H1 (cell line): ENCODE results near the gene NOL9. TPM values are rescaled to one million over a fixed set of nuclear protein-coding genes. Genes with fewer than 3 reads are reported as not detected.

Experiments used
- POLR2A ChIP-seq, 2 experiments: IDR thresholded peaks; 1 replicate in 1 of 2; 2 replicates in 1 of 2; pipeline ENCODE4 v1.6.1; 2011; ENCODE audit warnings: low read depth in 2 of 2, low read length in 2 of 2, mild to moderate bottlenecking in 2 of 2; ENCODE audit errors: control extremely low read depth in 1 of 2
- SP1 ChIP-seq: IDR thresholded peaks from 2 replicates; pipeline ENCODE4 v1.6.1; 2011; ENCODE audit warnings: low read depth, low read length
- TBP ChIP-seq: IDR thresholded peaks from 2 replicates; pipeline ENCODE4 v1.6.1; 2011; ENCODE audit warnings: low read depth, low read length, improper control_type of control experiment
- polyA plus RNA-seq, 7 experiments: library from polyadenylated mRNA; depleted of rRNA in 3 of 7; stranded (reverse) in 5 of 7; unstranded in 2 of 7; fragments of >200 nt in 5 of 7; fragments of 200-250 nt in 2 of 7; gene quantifications; 1 replicate in 5 of 7; 2 replicates in 1 of 7; 4 replicates in 1 of 7; pipeline versions ENCODE4 v1.2.1 to v1.2.3, GENCODE V29; 2011 to 2013; ENCODE audit warnings: missing spikeins in 2 of 7, mixed read lengths in 2 of 7
- total RNA-seq: library from RNA; stranded (reverse); fragmentation: NEBNext Ultra II Directional; extraction: Animal tissue kit (Norgen Biotek cat#: 25700); gene quantifications from 2 replicates; pipeline ENCODE4 v1.2.1, GENCODE V29; 2021
- TF ChIP-seq, protein P1 (sequence below): IDR thresholded peaks from 2 replicates; pipeline ENCODE4 v1.6.1; 2012; ENCODE audit warnings: low read length, inconsistent platforms
- TF ChIP-seq, protein P2 (sequence below): IDR thresholded peaks from 2 replicates; pipeline ENCODE4 v1.6.1; 2012; ENCODE audit warnings: inconsistent platforms

The NOL9 gene
- total and polyA plus RNA-seq, 2 of the 8 experiments (the other 6 are each of a cell fraction or from before 2014, with no cell fraction given), result 17.1 to 38.1 TPM

DNA sequence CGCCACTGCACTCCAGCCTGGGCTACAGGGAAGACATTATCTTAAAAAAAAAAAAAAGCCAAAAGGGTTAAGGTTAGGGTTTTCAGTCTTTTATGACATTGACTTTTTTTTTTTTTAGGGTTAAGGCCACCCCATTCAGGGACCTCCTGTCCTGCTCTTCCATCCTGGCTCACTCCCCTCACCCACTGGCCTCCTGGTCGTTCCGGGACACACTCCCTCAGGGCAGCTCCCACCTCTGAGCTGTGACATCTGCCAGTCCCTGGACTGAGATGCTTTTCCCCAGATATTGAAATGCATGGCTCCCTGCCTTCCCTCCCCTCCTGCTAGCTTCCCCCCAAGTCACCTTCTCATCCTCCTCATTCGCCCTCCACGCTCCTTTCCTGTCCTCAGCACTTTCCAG is 72.5 kb downstream of the NOL9 start (continued):
- TF ChIP-seq, protein P1, sequence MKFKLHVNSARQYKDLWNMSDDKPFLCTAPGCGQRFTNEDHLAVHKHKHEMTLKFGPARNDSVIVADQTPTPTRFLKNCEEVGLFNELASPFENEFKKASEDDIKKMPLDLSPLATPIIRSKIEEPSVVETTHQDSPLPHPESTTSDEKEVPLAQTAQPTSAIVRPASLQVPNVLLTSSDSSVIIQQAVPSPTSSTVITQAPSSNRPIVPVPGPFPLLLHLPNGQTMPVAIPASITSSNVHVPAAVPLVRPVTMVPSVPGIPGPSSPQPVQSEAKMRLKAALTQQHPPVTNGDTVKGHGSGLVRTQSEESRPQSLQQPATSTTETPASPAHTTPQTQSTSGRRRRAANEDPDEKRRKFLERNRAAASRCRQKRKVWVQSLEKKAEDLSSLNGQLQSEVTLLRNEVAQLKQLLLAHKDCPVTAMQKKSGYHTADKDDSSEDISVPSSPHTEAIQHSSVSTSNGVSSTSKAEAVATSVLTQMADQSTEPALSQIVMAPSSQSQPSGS, result no peak
- TF ChIP-seq, protein P2, sequence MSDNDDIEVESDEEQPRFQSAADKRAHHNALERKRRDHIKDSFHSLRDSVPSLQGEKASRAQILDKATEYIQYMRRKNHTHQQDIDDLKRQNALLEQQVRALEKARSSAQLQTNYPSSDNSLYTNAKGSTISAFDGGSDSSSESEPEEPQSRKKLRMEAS, result no peak
- TF ChIP-seq TBP, result no peak
- no peak for TF ChIP-seq POLR2A (IDR thresholded peaks at IDR 0.05; ENCODE audit: control extremely low read depth in 1 of 2, low read depth in 2 of 2, low read length in 2 of 2)
- TF ChIP-seq SP1, result no peak
